Measurements from ENCODE around the gene XRRA1.
A peak's percentile ranks its signal among the peaks of the same experiment; 100 is the strongest.
"Not testable (repeated sequence)": the region's sequence is repeated elsewhere in the genome, so short reads cannot be mapped to it uniquely, and the experiment has no call there.

The XRRA1 gene, protein sequence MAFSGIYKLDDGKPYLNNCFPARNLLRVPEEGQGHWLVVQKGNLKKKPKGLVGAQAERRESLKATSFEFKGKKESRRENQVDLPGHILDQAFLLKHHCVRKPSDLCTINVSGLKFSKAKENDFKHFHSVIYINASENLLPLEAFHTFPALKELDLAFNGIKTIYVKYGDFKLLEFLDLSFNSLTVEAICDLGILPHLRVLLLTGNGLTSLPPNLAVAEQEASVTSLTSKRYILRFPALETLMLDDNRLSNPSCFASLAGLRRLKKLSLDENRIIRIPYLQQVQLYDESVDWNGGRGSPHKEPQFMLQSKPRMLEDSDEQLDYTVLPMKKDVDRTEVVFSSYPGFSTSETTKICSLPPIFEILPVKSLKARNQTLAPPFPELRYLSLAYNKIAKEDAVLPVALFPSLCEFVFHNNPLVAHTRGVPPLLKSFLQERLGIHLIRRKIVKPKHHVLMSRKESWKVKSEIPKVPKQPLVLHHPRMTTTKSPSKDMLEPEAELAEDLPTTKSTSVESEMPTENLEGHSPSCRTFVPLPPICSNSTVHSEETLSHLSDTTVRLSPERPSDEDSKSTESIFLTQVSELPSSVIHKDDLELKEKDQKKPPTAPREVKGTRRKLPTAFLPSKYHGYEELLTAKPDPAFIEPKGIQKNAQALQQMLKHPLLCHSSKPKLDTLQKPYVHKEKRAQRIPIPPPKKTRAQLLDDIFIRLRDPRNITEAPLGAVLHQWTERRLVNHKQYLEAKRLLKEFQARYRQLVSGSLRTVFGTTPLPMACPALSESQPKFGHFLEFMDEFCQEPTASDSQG

DNA sequence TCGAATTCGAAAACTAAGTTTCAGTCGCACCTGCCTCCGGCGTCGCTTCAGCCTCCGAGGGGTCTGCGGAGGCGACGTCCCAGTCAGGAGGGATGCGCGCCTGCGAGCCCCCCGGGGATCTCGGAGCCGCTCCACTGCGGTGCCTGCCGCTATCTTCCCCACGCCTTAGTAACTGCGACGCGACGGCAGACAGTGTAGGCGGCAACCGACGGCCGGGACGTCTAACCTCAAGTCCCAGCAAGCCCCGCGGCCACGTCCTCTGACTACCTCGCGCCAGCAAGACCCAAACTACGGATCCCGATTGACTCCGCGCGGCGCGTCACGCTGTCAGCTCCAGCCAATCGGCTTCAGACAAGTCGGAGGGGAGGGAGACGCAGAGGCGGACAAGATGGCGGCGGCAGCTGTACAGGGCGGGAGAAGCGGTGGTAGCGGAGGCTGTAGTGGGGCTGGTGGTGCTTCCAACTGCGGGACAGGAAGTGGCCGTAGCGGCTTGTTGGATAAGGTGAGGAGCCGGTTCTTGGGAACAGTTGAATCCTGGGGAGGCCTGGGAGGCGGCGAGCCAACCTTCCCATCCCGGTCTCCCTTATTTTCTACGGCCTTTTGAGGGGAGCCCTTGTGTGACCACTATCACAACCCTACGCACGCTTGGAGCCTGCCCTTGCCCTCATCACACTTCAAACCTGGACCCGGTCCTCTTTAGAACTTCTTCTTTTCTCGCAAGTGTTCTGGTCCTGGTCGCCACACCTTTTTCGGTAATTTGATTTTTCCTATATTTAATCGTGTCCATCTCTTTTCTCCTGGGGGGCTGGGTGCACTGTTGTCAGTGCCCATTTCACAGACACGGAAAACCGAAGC is at the start of gene XRRA1, which contains the start of gene SPCS2:
Gene XRRA1 (minus strand): TSS at position 194 of the 855 bp plus-strand sequence. CDS start 8,213 bp downstream, outside the sequence.
Gene SPCS2 (plus strand): TSS at position 369 of the 855 bp plus-strand sequence. CDS start 20 bp downstream, at position 389.
- H3K27me3 ChIP-seq (replicated peaks; ENCODE audit: control insufficient read depth, insufficient read depth, low read length), result no peaks in the 10 kb centered on the region
- TF ChIP-seq, protein P1, sequence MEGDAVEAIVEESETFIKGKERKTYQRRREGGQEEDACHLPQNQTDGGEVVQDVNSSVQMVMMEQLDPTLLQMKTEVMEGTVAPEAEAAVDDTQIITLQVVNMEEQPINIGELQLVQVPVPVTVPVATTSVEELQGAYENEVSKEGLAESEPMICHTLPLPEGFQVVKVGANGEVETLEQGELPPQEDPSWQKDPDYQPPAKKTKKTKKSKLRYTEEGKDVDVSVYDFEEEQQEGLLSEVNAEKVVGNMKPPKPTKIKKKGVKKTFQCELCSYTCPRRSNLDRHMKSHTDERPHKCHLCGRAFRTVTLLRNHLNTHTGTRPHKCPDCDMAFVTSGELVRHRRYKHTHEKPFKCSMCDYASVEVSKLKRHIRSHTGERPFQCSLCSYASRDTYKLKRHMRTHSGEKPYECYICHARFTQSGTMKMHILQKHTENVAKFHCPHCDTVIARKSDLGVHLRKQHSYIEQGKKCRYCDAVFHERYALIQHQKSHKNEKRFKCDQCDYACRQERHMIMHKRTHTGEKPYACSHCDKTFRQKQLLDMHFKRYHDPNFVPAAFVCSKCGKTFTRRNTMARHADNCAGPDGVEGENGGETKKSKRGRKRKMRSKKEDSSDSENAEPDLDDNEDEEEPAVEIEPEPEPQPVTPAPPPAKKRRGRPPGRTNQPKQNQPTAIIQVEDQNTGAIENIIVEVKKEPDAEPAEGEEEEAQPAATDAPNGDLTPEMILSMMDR (IDR thresholded peaks at IDR 0.05; ENCODE audit: insufficient read depth, low read length, poor library complexity, severe bottlenecking), result no peak
- DNase-seq (ENCODE audit: extremely low read depth, insufficient read length), result peak; percentile 99
- H3K36me3 ChIP-seq (ENCODE audit: control insufficient read depth, insufficient read depth, low read length), result no peaks in the 10 kb centered on the region; the same call in 1 of the 2 replicates
- peak within 1 kb of the TSS; percentile 99 for H3K4me3 ChIP-seq (replicated peaks; ENCODE audit: low read depth, low read length)

- Histone ChIP-seq H3K36me3 (ENCODE audit: control insufficient read depth, insufficient read depth, low read length) (peaks cover 14% of the 10 kb centered on the region), H3K4me3 (replicated peaks; ENCODE audit: low read depth, low read length) (no peak overlapping the region; the same call in 1 of the 2 replicates), H3K27me3 (replicated peaks; ENCODE audit: control insufficient read depth, insufficient read depth, low read length) (no peaks in the 10 kb centered on the region)
- TF ChIP-seq, protein P1 (IDR thresholded peaks at IDR 0.05; ENCODE audit: insufficient read depth, low read length, poor library complexity, severe bottlenecking), result no peak
- DNase-seq (ENCODE audit: extremely low read depth, insufficient read length), result peak; percentile 37
Measured at GRCh38 chr11:74992852-74993251, 44.0 kb upstream of the XRRA1 start.

DNA sequence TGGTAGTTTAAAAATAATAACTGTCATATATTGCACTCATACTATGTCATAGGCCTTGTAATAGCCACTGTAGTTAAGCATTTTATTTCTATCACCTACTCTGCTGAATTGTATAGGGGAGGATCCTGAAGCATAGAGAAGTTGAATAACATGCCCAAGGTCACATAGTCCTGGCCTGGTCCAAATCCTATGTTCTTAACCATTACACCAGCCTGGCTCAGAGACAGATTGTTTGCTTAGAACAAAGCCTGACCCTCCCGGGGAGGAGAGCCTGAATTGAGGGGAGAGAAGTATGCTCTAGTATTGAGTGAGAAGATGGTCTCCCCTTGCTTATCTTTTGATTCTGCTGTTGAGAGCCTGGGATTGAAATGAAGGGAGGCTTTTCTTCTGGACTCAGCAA is 42.0 kb upstream of the XRRA1 start:
- peaks cover 11% of the 10 kb centered on the region for H3K36me3 ChIP-seq (ENCODE audit: control insufficient read depth, insufficient read depth, low read length)
- no peak for DNase-seq (ENCODE audit: extremely low read depth, insufficient read length)

GRCh38 chr11:74990150-74990549 is 41.3 kb upstream of the XRRA1 start:
- H3K4me3 ChIP-seq (replicated peaks; ENCODE audit: low read depth, low read length), result peak overlapping the region; percentile 75
- H3K27me3 ChIP-seq (replicated peaks; ENCODE audit: control insufficient read depth, insufficient read depth, low read length); DNase-seq (ENCODE audit: extremely low read depth, insufficient read length); H3K36me3 ChIP-seq (ENCODE audit: control insufficient read depth, insufficient read depth, low read length): not testable (repeated sequence)

More for the DNA sequence above, 42.0 kb upstream of the XRRA1 start:
- Histone ChIP-seq H3K27me3 (replicated peaks; ENCODE audit: control insufficient read depth, insufficient read depth, low read length) (no peaks in the 10 kb centered on the region), H3K4me3 (replicated peaks; ENCODE audit: low read depth, low read length) (0 out of 2 replicates have a peak overlapping the region, but pooled peaks have one; percentile 26)
- TF ChIP-seq, protein P1 (IDR thresholded peaks at IDR 0.05; ENCODE audit: insufficient read depth, low read length, poor library complexity, severe bottlenecking), result no peak

DNA sequence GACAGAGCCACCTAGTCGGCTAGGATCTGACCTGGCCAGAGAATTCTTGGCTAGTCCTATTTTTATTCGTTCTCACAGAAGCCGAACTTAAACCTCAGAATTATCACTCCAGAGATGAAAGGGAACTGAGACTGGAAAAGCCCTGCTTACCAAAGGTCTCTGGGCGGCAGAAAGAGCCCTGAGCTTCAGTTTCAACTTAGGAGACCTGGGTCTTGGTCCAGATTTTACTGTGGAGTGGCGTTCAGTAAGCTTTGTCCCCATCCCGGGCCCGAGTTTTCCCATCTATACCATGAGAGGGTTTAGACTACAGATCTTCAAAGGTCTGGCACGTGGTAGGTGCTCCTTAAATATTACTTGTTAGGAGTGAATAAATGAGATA is 40.4 kb upstream of the XRRA1 start:
- TF ChIP-seq, protein P1 (IDR thresholded peaks at IDR 0.05; ENCODE audit: insufficient read depth, low read length, poor library complexity, severe bottlenecking), result no peak
- Histone ChIP-seq H3K4me3 (replicated peaks; ENCODE audit: low read depth, low read length) (peak overlapping the region; percentile 75), H3K27me3 (replicated peaks; ENCODE audit: control insufficient read depth, insufficient read depth, low read length) (no peaks in the 10 kb centered on the region), H3K36me3 (ENCODE audit: control insufficient read depth, insufficient read depth, low read length) (peaks cover under 1% of the 10 kb centered on the region; the same call in 1 of the 2 replicates)
- DNase-seq (ENCODE audit: extremely low read depth, insufficient read length), result no peak
